ENCODE results near the gene TBC1D2. TPM values are rescaled to one million over a fixed set of nuclear protein-coding genes. Genes with fewer than 3 reads are reported as not detected.
A peak's percentile ranks its signal among the peaks of the same experiment; 100 is the strongest.

The TBC1D2 gene
- total and polyA plus RNA-seq, 8 donors, result 14.4 to 107 (median 21.0) TPM

DNA sequence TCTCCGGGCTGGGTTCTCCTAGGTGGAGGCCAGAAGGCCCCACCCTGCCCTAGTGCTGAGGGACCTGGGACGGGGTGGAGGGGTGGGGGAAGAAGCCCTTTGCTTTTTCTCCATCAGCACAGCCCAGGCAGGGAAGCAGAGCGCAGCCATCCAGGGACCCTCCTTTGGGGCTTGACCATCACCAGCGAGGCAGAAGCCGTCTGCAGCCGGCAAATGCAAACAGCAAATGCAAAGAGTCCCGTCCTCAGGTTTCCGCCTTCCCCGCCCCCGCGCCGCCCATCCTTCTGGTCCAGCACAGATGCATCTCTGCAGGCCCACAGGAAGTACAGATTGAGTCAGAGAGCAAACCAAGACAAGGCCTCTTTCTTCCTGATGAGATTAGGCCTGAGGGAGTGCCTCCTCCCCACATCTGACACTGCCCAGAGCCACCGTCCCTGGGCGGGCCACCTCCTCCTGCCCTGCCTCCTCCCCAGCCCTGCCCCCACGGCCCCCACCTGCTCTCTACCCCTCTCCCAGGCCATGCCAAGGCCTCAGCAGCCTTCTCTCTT, 86.4 kb downstream of the TBC1D2 start:
- ATAC-seq (peak; percentile 18), DNase-seq (no peak)
- Histone ChIP-seq H3K9me3 (no peaks in the 10 kb centered on the region), H3K4me1 (peaks cover 0 to 29% of the 10 kb centered on the region in 2 donors), H3K27me3 (no peaks in the 10 kb centered on the region), H3K4me3 (no peak overlapping the region), H3K27ac (peak overlapping the region in 1 of 2 donors; percentile 45), H3K36me3 (no peaks in the 10 kb centered on the region)
- no peak for TF ChIP-seq CTCF (IDR thresholded peaks at IDR 0.05)
- intact Hi-C loops (cut with DNase I), result no loop called here

DNA sequence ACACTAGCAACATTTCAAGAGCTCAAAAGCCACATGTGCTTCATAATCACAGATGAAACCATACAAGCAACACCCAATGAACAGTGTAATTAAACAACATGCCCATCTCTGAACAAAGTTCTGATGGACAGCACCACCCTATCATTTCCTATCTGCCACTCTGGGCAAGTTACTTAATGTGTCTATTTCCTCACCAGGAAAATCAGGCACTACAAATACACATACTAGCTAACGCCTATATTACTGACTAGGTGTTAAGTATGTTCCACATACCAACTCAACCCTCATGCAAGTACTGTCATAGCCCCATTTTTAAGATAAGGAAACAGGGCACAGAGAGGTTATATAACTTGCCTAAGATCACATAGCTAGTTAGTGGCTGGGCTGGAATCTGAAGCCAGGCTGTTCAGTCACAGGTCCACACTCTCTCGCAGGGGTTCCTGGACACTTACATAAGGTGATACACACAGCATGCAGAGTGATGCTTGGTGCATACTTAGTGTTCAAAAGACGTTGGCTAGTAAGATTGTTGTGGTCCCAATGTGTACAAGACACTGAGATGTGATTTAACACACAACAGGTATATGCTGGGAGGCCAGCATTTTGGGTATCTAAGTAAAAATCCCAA, 87.2 kb downstream of the TBC1D2 start:
- ATAC-seq (peak; percentile 11), DNase-seq (no peak)
- H3K27ac ChIP-seq, result peak overlapping the region in 1 of 2 donors; percentile 45
- H3K4me3 ChIP-seq, result no peak overlapping the region
- peaks cover 0 to 29% of the 10 kb centered on the region in 2 donors for H3K4me1 ChIP-seq
- no peaks in the 10 kb centered on the region for H3K36me3 ChIP-seq
- intact Hi-C loops (cut with DNase I), result no loop called here
- H3K27me3 ChIP-seq, result no peaks in the 10 kb centered on the region
- TF ChIP-seq CTCF (IDR thresholded peaks at IDR 0.05), result no peak
- H3K9me3 ChIP-seq, result no peaks in the 10 kb centered on the region

GRCh38 chr9:98164912-98165311, 90.5 kb downstream of the TBC1D2 start:
- peaks cover 0 to 29% of the 10 kb centered on the region in 2 donors for H3K4me1 ChIP-seq
- TF ChIP-seq CTCF (IDR thresholded peaks at IDR 0.05), result no peak

GRCh38 chr9:98162613-98163012, 92.8 kb downstream of the TBC1D2 start:
- intact Hi-C loops (cut with DNase I), result no loop called here

More at GRCh38 chr9:98164912-98165311, 90.5 kb downstream of the TBC1D2 start:
- DNase-seq, result no peak
- ATAC-seq, result no peak
- Histone ChIP-seq H3K9me3 (no peaks in the 10 kb centered on the region), H3K36me3 (no peaks in the 10 kb centered on the region), H3K27me3 (no peaks in the 10 kb centered on the region), H3K4me3 (no peak overlapping the region), H3K27ac (no peak overlapping the region)
- intact Hi-C loops (cut with DNase I), result no loop called here

More at GRCh38 chr9:98162613-98163012, 92.8 kb downstream of the TBC1D2 start:
- Histone ChIP-seq H3K27me3 (no peaks in the 10 kb centered on the region), H3K4me3 (no peak overlapping the region), H3K27ac (no peak overlapping the region), H3K9me3 (no peaks in the 10 kb centered on the region), H3K4me1 (peaks cover 0 to 8% of the 10 kb centered on the region in 2 donors), H3K36me3 (no peaks in the 10 kb centered on the region)
- ATAC-seq, result no peak
- no peak for DNase-seq
- TF ChIP-seq CTCF (IDR thresholded peaks at IDR 0.05), result no peak

All from left lung (tissue), 10 donors.